Hepatocyte (in vitro differentiated cells): ENCODE measurements around the gene CLEC18A.
"Not testable (repeated sequence)": the region's sequence is repeated elsewhere in the genome, so short reads cannot be mapped to it uniquely, and the experiment has no call there.

ENCODE experiments used
- EZH2 ChIP-seq: fragments of 200-600 bp; sonication (generic); IDR thresholded peaks from 2 replicates; pipeline ENCODE4 v1.6.1; 2016; ENCODE audit warnings: antibody characterized with exemption, mild to moderate bottlenecking, borderline replicate concordance
- TF ChIP-seq, protein P1 (sequence below): fragments of 200-600 bp; sonication (generic); IDR thresholded peaks from 2 replicates; pipeline ENCODE4 v1.5.1; 2016; ENCODE audit warnings: antibody characterized with exemption, mild to moderate bottlenecking; ENCODE audit not compliant: poor library complexity

GRCh38 chr16:69943241-69944036 is 7.7 kb upstream of the CLEC18A start:
- not testable (repeated sequence) for TF ChIP-seq EZH2
- TF ChIP-seq, protein P1, sequence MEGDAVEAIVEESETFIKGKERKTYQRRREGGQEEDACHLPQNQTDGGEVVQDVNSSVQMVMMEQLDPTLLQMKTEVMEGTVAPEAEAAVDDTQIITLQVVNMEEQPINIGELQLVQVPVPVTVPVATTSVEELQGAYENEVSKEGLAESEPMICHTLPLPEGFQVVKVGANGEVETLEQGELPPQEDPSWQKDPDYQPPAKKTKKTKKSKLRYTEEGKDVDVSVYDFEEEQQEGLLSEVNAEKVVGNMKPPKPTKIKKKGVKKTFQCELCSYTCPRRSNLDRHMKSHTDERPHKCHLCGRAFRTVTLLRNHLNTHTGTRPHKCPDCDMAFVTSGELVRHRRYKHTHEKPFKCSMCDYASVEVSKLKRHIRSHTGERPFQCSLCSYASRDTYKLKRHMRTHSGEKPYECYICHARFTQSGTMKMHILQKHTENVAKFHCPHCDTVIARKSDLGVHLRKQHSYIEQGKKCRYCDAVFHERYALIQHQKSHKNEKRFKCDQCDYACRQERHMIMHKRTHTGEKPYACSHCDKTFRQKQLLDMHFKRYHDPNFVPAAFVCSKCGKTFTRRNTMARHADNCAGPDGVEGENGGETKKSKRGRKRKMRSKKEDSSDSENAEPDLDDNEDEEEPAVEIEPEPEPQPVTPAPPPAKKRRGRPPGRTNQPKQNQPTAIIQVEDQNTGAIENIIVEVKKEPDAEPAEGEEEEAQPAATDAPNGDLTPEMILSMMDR: not testable (repeated sequence)
